ES-I3 (cell line): ENCODE data around the gene NOL6.
A peak's percentile ranks its signal among the peaks of the same experiment; 100 is the strongest.
"Not testable (repeated sequence)": the region's sequence is repeated elsewhere in the genome, so short reads cannot be mapped to it uniquely, and the experiment has no call there.

Experiments
- H3K36me3 ChIP-seq: 2 replicates; pipeline ENCODE4 v1.6.1; 2013; ENCODE audit warnings: mild to moderate bottlenecking, low read length, control low read depth, moderate library complexity; ENCODE audit not compliant: insufficient read depth
- H3K4me1 ChIP-seq: 2 replicates; pipeline ENCODE4 v1.6.1; 2013; ENCODE audit warnings: mild to moderate bottlenecking, control low read depth, low read length; ENCODE audit not compliant: insufficient read depth
- H3K9ac ChIP-seq: 2 replicates; pipeline ENCODE4 v1.6.1; 2013; ENCODE audit warnings: low read depth, mild to moderate bottlenecking, low read length, moderate library complexity
- H3K9me3 ChIP-seq: 2 replicates; pipeline ENCODE4 v1.6.1; 2013; ENCODE audit warnings: mild to moderate bottlenecking, low read length, moderate library complexity; ENCODE audit not compliant: control insufficient read depth, insufficient read depth

The NOL6 gene

GRCh38 chr9:33424492-33424891 lies 49.2 kb downstream of the NOL6 start:
- H3K9me3 ChIP-seq, H3K9ac ChIP-seq, H3K36me3 ChIP-seq, H3K4me1 ChIP-seq: not testable (repeated sequence)

- not testable (repeated sequence) for H3K4me1 ChIP-seq, H3K9ac ChIP-seq, H3K36me3 ChIP-seq, H3K9me3 ChIP-seq
Observed at GRCh38 chr9:33424043-33424442, 49.7 kb downstream of the NOL6 start.

- Histone ChIP-seq H3K4me1 (peaks cover 4% of the 10 kb centered on the region), H3K9me3 (no peaks in the 10 kb centered on the region), H3K9ac (no peak overlapping the region), H3K36me3 (no peaks in the 10 kb centered on the region)
Observed at GRCh38 chr9:33419708-33420303, 53.9 kb downstream of the NOL6 start.

DNA sequence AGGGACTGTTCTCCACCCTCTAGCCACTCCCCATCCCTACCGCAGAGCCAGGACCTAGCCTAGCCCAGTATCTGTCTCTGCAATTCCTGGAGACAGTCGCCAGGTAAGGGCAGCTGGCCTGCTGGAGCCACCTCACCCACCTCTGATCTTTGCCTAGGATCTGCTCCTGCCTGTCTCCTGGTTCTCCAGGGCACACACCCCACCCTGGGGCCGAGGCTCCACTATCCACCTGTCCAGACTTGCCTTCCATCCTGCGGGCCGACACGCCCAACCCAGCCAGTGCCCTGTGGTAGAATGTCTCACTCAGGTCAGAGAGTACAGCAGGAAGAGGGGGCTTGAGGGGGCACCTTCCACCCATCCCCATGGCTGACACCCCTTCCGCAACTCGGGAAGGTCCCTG lies 55.6 kb downstream of the NOL6 start:
- Histone ChIP-seq H3K9me3 (no peaks in the 10 kb centered on the region), H3K4me1 (peaks cover 4% of the 10 kb centered on the region), H3K9ac (no peak overlapping the region), H3K36me3 (no peaks in the 10 kb centered on the region)

DNA sequence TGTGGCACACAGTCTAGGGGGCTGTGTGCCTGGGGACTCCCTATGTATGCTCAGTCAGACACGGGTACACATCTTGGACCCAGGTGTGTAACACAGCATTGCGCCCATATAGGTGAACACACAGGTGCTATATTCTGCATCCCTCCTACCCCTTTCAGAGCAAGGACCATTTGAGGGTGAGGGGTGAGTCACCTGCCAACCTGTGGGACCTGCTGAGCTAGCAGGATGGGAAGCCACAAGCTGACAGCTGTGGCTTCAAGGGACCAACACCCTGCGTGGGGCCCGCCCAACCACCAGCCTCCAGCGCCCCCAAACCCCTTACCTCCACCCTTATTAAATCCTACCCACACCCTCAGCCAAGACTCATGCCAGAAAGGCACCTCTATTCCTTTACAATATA lies 56.7 kb downstream of the NOL6 start:
- Histone ChIP-seq H3K36me3 (no peaks in the 10 kb centered on the region), H3K4me1 (peaks cover 4% of the 10 kb centered on the region), H3K9me3 (no peaks in the 10 kb centered on the region), H3K9ac (no peak overlapping the region)

GRCh38 chr9:33415501-33416038 lies 58.2 kb downstream of the NOL6 start:
- no peaks in the 10 kb centered on the region for H3K36me3 ChIP-seq
- H3K4me1 ChIP-seq: peaks cover 4% of the 10 kb centered on the region
- 0 out of 2 replicates have a peak overlapping the region, but pooled peaks have one; percentile 28 for H3K9ac ChIP-seq
- H3K9me3 ChIP-seq: no peaks in the 10 kb centered on the region

GRCh38 chr9:33414889-33415500 lies 58.7 kb downstream of the NOL6 start:
- Histone ChIP-seq H3K36me3 (no peaks in the 10 kb centered on the region), H3K9ac (no peak overlapping the region), H3K9me3 (no peaks in the 10 kb centered on the region), H3K4me1 (peaks cover 4% of the 10 kb centered on the region)

- no peak overlapping the region for H3K9ac ChIP-seq
- peaks cover 4% of the 10 kb centered on the region for H3K4me1 ChIP-seq
- no peaks in the 10 kb centered on the region for H3K9me3 ChIP-seq
- H3K36me3 ChIP-seq: no peaks in the 10 kb centered on the region
Observed at GRCh38 chr9:33414268-33414667, 59.5 kb downstream of the NOL6 start.
